GM21717 (cell line): ENCODE data around the gene MSANTD1.

Source experiments
- ATAC-seq: cut with Tn5 transposase; IDR thresholded peaks from one replicate; pipeline ENCODE4 v1.9.1; 2021; ENCODE audit warnings: mild to moderate bottlenecking, moderate library complexity; ENCODE audit not compliant: unreplicated experiment

MSANTD1 gene

GRCh38 chr4:3246458-3247398, 2.2 kb upstream of the MSANTD1 start:
- no peak for ATAC-seq

- no peak for ATAC-seq
Measured at GRCh38 chr4:3247399-3248177, 1.4 kb upstream of the MSANTD1 start.

GRCh38 chr4:3248178-3248480, 830 bp upstream of the MSANTD1 start:
- ATAC-seq, result no peak

- ATAC-seq, result no peak
Measured at GRCh38 chr4:3249711-3250437, 915 bp downstream of the MSANTD1 start.

- no peak for ATAC-seq
Measured at GRCh38 chr4:3250438-3250955, 1.5 kb downstream of the MSANTD1 start.

GRCh38 chr4:3250956-3251690, 2.2 kb downstream of the MSANTD1 start:
- no peak for ATAC-seq

GRCh38 chr4:3251691-3252479, 2.9 kb downstream of the MSANTD1 start:
- ATAC-seq, result no peak

GRCh38 chr4:3252480-3252828, 3.5 kb downstream of the MSANTD1 start:
- no peak for ATAC-seq

GRCh38 chr4:3252831-3253641, 4.1 kb downstream of the MSANTD1 start:
- no peak for ATAC-seq

- ATAC-seq, result no peak
Measured at GRCh38 chr4:3253808-3254207, 4.8 kb downstream of the MSANTD1 start.

- ATAC-seq, result no peak
Measured at GRCh38 chr4:3254302-3255131, 5.6 kb downstream of the MSANTD1 start.

GRCh38 chr4:3255611-3256186, 6.7 kb downstream of the MSANTD1 start:
- no peak for ATAC-seq

- ATAC-seq, result no peak
Measured at GRCh38 chr4:3256230-3257102, 7.5 kb downstream of the MSANTD1 start.

- ATAC-seq, result no peak
Measured at GRCh38 chr4:3257103-3257555, 8.2 kb downstream of the MSANTD1 start.

GRCh38 chr4:3257556-3258482, 8.9 kb downstream of the MSANTD1 start:
- ATAC-seq, result no peak
